HepG2 (cell line): ENCODE data around the gene DIAPH3. TPM values are rescaled to one million over a fixed set of nuclear protein-coding genes. Genes with fewer than 3 reads are reported as not detected.

Experiments
- ATF3 ChIP-seq: sonication (generic); formaldehyde crosslinking; IDR thresholded peaks from 2 replicates; pipeline ENCODE4 v1.4.0; 2020; ENCODE audit warnings: missing genetic modification reagents
- CEBPB ChIP-seq: IDR thresholded peaks from 2 replicates; pipeline ENCODE4 v1.6.1; 2011; ENCODE audit warnings: low read depth, low read length, improper control_type of control experiment, borderline replicate concordance
- CREM ChIP-seq, 2 experiments: sonication (generic) in 1 of 2; formaldehyde crosslinking in 1 of 2; IDR thresholded peaks; 2 replicates each; pipeline versions ENCODE4 v1.4.0 to v1.6.1; 2016 to 2020; ENCODE audit warnings: antibody characterized with exemption in 1 of 2, mild to moderate bottlenecking in 1 of 2, missing genetic modification reagents in 1 of 2
- HDAC6 ChIP-seq: fragments of 200-600 bp; sonication (generic); IDR thresholded peaks from 2 replicates; pipeline ENCODE4 v1.7.0; 2017; ENCODE audit warnings: mild to moderate bottlenecking, antibody characterized with exemption, low read length, low read depth
- NCOR1 ChIP-seq: fragments of 200-600 bp; sonication (generic); IDR thresholded peaks from 2 replicates; pipeline ENCODE4 v1.7.0; 2017; ENCODE audit warnings: antibody characterized with exemption, low read length, borderline replicate concordance
- NR2C2 ChIP-seq: sonication (generic); formaldehyde crosslinking; IDR thresholded peaks from 2 replicates; pipeline ENCODE4 v1.4.0; 2020; ENCODE audit warnings: missing genetic modification reagents, mild to moderate bottlenecking, moderate library complexity, borderline replicate concordance
- RARA ChIP-seq: IDR thresholded peaks from 2 replicates; pipeline ENCODE4 v1.6.1; 2016; ENCODE audit warnings: missing genetic modification reagents, missing compliant biosample characterization
- RNF2 ChIP-seq: fragments of 450-650 bp; conservative IDR thresholded peaks from 2 replicates; pipeline ENCODE4 v1.6.1; 2016; ENCODE audit warnings: low read depth
- SNAPC5 ChIP-seq: sonication (generic); formaldehyde crosslinking; IDR thresholded peaks from 2 replicates; pipeline ENCODE4 v1.8.1; 2023; ENCODE audit warnings: mild to moderate bottlenecking, missing genetic modification reagents, borderline replicate concordance
- ZNF17 ChIP-seq: sonication (generic); formaldehyde crosslinking; IDR thresholded peaks from 2 replicates; pipeline ENCODE4 v1.5.0; 2020; ENCODE audit warnings: mild to moderate bottlenecking, missing genetic modification reagents
- ZNF280D ChIP-seq: sonication (generic); formaldehyde crosslinking; IDR thresholded peaks from 2 replicates; pipeline ENCODE4 v1.5.1; 2020; ENCODE audit warnings: mild to moderate bottlenecking, missing genetic modification reagents
- ZNF720 ChIP-seq: sonication (generic); formaldehyde crosslinking; IDR thresholded peaks from 2 replicates; pipeline ENCODE4 v1.4.0; 2020; ENCODE audit warnings: missing genetic modification reagents
- ZSCAN29 ChIP-seq: sonication (generic); formaldehyde crosslinking; conservative IDR thresholded peaks from 2 replicates; pipeline ENCODE4 v1.4.0; 2020; ENCODE audit warnings: mild to moderate bottlenecking, missing genetic modification reagents
- polyA plus RNA-seq, 8 experiments: library from polyadenylated mRNA; depleted of rRNA in 3 of 8; stranded (reverse) in 7 of 8; unstranded in 1 of 8; fragments of >200 nt; fragmentation: Illumina TruSeq in 4 of 8; extraction: Trizol in 4 of 8; gene quantifications; 2 replicates each; pipeline versions ENCODE4 v1.2.1 to v1.2.3, GENCODE V29; 2011 to 2016; ENCODE audit warnings: low read depth in 4 of 8, missing spikeins in 1 of 8, mixed read lengths in 1 of 8; ENCODE audit not compliant: insufficient read depth in 1 of 8
- total RNA-seq, 5 experiments: library from RNA; depleted of rRNA; stranded (reverse); fragments of >200 nt; fragmentation: Illumina TruSeq; extraction: Trizol; gene quantifications; 2 replicates each; pipeline ENCODE4 v1.2.3, GENCODE V29; 2016; ENCODE audit warnings: low read depth in 1 of 5
- TF ChIP-seq, protein P1 (sequence below): sonication (generic); formaldehyde crosslinking; conservative IDR thresholded peaks from 2 replicates; pipeline ENCODE4 v1.8.0; 2022; ENCODE audit warnings: mild to moderate bottlenecking, moderate library complexity, missing genetic modification reagents
- TF ChIP-seq, protein P2 (sequence below): sonication (generic); formaldehyde crosslinking; conservative IDR thresholded peaks from 2 replicates; pipeline ENCODE4 v1.8.1; 2023; ENCODE audit warnings: missing genetic modification reagents
- TF ChIP-seq, protein P3 (sequence below): sonication (generic); formaldehyde crosslinking; conservative IDR thresholded peaks from 2 replicates; pipeline ENCODE4 v1.8.0; 2022; ENCODE audit warnings: low read depth, missing genetic modification reagents
- TF ChIP-seq, protein P4 (sequence below): IDR thresholded peaks from 2 replicates; pipeline ENCODE4 v1.4.0; 2020; ENCODE audit warnings: mild to moderate bottlenecking, missing genetic modification reagents

The DIAPH3 gene
- total and polyA plus RNA-seq, 2 of the 13 experiments (the other 11 are each of a cell fraction or from before 2014, with no cell fraction given): 4.0 to 9.3 TPM

DNA sequence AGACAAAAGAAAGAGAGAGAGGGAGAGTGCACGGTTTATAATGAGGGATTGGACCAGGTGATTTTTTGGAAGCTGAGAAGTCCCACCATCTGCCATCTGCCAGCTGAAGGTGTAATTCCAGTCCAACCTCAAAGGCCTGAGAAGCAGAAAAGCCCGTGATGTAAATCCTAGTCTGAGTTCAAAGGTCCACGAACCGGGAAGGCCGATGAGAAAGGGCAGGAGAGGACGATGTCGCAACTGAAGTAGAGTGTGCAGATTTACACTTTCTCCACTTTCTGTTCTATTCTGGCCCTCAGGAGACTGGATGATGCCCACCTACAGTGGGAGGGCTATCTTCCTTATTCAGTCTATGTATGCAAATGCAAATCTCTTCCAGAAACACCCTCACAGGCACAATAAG is 500.0 kb downstream of the DIAPH3 start (continued):
- TF ChIP-seq NCOR1: peak; percentile 46; the same call in 1 of the 2 replicates
- TF ChIP-seq, protein P1, sequence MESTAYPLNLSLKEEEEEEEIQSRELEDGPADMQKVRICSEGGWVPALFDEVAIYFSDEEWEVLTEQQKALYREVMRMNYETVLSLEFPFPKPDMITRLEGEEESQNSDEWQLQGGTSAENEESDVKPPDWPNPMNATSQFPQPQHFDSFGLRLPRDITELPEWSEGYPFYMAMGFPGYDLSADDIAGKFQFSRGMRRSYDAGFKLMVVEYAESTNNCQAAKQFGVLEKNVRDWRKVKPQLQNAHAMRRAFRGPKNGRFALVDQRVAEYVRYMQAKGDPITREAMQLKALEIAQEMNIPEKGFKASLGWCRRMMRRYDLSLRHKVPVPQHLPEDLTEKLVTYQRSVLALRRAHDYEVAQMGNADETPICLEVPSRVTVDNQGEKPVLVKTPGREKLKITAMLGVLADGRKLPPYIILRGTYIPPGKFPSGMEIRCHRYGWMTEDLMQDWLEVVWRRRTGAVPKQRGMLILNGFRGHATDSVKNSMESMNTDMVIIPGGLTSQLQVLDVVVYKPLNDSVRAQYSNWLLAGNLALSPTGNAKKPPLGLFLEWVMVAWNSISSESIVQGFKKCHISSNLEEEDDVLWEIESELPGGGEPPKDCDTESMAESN (CRISPR knock-in tag): no peak
- no peak for TF ChIP-seq CREM (IDR thresholded peaks at IDR 0.05)
- TF ChIP-seq CREM (CRISPR knock-in tag; IDR thresholded peaks at IDR 0.05): no peak
- TF ChIP-seq ATF3: no peak
- no peak for TF ChIP-seq ZNF17 (CRISPR knock-in tag)
- TF ChIP-seq, protein P2, sequence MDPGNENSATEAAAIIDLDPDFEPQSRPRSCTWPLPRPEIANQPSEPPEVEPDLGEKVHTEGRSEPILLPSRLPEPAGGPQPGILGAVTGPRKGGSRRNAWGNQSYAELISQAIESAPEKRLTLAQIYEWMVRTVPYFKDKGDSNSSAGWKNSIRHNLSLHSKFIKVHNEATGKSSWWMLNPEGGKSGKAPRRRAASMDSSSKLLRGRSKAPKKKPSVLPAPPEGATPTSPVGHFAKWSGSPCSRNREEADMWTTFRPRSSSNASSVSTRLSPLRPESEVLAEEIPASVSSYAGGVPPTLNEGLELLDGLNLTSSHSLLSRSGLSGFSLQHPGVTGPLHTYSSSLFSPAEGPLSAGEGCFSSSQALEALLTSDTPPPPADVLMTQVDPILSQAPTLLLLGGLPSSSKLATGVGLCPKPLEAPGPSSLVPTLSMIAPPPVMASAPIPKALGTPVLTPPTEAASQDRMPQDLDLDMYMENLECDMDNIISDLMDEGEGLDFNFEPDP: no peak
- TF ChIP-seq ZSCAN29 (CRISPR knock-in tag): no peak
- peak; percentile 95 for TF ChIP-seq CEBPB
- no peak for TF ChIP-seq ZNF280D
- 0 out of 2 replicates have a peak, but pooled peaks have one; percentile 22 for TF ChIP-seq NR2C2 (CRISPR knock-in tag)
- no peak for TF ChIP-seq RNF2
- TF ChIP-seq, protein P3, sequence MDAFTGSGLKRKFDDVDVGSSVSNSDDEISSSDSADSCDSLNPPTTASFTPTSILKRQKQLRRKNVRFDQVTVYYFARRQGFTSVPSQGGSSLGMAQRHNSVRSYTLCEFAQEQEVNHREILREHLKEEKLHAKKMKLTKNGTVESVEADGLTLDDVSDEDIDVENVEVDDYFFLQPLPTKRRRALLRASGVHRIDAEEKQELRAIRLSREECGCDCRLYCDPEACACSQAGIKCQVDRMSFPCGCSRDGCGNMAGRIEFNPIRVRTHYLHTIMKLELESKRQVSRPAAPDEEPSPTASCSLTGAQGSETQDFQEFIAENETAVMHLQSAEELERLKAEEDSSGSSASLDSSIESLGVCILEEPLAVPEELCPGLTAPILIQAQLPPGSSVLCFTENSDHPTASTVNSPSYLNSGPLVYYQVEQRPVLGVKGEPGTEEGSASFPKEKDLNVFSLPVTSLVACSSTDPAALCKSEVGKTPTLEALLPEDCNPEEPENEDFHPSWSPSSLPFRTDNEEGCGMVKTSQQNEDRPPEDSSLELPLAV: no peak
- TF ChIP-seq RARA: peak; percentile 24; the same call in 1 of the 2 replicates
- TF ChIP-seq, protein P4, sequence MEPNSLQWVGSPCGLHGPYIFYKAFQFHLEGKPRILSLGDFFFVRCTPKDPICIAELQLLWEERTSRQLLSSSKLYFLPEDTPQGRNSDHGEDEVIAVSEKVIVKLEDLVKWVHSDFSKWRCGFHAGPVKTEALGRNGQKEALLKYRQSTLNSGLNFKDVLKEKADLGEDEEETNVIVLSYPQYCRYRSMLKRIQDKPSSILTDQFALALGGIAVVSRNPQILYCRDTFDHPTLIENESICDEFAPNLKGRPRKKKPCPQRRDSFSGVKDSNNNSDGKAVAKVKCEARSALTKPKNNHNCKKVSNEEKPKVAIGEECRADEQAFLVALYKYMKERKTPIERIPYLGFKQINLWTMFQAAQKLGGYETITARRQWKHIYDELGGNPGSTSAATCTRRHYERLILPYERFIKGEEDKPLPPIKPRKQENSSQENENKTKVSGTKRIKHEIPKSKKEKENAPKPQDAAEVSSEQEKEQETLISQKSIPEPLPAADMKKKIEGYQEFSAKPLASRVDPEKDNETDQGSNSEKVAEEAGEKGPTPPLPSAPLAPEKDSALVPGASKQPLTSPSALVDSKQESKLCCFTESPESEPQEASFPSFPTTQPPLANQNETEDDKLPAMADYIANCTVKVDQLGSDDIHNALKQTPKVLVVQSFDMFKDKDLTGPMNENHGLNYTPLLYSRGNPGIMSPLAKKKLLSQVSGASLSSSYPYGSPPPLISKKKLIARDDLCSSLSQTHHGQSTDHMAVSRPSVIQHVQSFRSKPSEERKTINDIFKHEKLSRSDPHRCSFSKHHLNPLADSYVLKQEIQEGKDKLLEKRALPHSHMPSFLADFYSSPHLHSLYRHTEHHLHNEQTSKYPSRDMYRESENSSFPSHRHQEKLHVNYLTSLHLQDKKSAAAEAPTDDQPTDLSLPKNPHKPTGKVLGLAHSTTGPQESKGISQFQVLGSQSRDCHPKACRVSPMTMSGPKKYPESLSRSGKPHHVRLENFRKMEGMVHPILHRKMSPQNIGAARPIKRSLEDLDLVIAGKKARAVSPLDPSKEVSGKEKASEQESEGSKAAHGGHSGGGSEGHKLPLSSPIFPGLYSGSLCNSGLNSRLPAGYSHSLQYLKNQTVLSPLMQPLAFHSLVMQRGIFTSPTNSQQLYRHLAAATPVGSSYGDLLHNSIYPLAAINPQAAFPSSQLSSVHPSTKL: peak; percentile 58; the same call in 1 of the 2 replicates
- no peak for TF ChIP-seq ZNF720
- no peak for TF ChIP-seq HDAC6
- no peak for TF ChIP-seq SNAPC5 (CRISPR knock-in tag)
